VCaP (cell line): Measurements from ENCODE around the gene THADA.

ENCODE experiments used
- H3K27ac ChIP-seq: fragments of 450-650 bp; 2 replicates; pipeline ENCODE4 v1.5.1; 2017
- TF ChIP-seq, protein P1 (sequence below): fragments of 450-650 bp; conservative IDR thresholded peaks from 2 replicates; pipeline ENCODE4 v1.5.1; 2017; ENCODE audit warnings: mild to moderate bottlenecking, moderate library complexity

THADA gene

DNA sequence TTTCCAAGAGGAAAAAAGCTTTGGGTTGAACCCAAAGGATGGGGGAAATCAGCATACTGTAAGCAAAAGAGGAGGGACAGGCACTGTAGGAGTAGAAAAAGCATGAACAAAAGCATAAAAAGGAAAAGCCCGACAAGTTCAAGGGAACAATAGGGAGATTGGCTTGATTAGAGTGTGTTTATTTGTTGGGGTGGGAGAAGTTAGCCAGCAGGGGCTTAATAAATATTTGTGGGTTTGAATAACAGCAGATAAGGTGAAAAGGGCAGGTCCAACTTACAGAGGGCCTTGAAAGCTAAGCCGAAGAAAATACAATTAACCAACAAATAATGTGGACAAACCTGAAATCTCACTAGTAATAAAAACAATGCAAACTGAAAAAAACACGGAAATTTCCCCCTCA lies 126.7 kb downstream of the THADA start:
- TF ChIP-seq, protein P1, sequence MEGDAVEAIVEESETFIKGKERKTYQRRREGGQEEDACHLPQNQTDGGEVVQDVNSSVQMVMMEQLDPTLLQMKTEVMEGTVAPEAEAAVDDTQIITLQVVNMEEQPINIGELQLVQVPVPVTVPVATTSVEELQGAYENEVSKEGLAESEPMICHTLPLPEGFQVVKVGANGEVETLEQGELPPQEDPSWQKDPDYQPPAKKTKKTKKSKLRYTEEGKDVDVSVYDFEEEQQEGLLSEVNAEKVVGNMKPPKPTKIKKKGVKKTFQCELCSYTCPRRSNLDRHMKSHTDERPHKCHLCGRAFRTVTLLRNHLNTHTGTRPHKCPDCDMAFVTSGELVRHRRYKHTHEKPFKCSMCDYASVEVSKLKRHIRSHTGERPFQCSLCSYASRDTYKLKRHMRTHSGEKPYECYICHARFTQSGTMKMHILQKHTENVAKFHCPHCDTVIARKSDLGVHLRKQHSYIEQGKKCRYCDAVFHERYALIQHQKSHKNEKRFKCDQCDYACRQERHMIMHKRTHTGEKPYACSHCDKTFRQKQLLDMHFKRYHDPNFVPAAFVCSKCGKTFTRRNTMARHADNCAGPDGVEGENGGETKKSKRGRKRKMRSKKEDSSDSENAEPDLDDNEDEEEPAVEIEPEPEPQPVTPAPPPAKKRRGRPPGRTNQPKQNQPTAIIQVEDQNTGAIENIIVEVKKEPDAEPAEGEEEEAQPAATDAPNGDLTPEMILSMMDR: no peak
- H3K27ac ChIP-seq: 0 out of 2 replicates have a peak overlapping the region, but pooled peaks have one; percentile 9

- TF ChIP-seq, protein P1: no peak
Measured at GRCh38 chr2:43467891-43468290, 127.9 kb downstream of the THADA start.

DNA sequence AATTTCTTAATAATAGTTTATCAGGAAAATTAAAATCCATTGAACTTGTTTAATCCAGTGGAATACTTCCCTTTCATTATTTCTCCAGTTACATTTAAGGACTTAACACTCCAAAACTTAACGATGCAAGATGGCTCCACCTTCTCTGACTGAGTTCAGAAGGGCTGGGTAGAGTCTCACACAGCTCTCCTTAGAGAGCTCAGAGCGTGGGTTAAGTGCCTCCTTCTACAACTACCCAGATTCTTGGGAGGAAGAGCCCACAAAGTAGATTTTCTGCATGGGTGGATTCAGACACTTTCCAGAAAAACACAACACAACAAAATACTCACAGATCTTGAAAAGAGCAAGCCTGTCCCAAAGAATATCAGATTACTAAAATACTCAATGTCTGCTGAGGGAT lies 130.6 kb downstream of the THADA start:
- H3K27ac ChIP-seq: peak overlapping the region; percentile 81; the same call in 1 of the 2 replicates
- TF ChIP-seq, protein P1: no peak

More at GRCh38 chr2:43467891-43468290, 127.9 kb downstream of the THADA start:
- H3K27ac ChIP-seq: no peak overlapping the region

DNA sequence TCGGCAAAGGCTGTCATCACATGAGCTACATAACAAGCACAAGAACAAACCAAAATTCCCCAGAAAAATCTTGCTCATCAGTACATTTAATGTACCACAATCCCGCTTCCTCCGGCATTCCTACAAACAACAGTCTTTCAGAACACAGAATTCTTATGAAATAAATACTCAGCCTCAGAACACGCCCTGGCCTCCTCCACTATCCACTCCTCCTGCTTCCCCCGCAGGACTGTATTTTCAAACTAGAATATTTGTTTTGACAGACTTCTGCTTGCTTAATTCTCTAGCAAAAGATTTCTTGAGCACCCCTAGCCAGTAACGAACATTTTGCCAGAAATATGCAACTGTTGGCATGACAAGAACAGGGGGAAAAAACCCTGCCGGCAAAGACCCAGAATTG lies 131.2 kb downstream of the THADA start:
- peak overlapping the region; percentile 81 for H3K27ac ChIP-seq
- TF ChIP-seq, protein P1: no peak

DNA sequence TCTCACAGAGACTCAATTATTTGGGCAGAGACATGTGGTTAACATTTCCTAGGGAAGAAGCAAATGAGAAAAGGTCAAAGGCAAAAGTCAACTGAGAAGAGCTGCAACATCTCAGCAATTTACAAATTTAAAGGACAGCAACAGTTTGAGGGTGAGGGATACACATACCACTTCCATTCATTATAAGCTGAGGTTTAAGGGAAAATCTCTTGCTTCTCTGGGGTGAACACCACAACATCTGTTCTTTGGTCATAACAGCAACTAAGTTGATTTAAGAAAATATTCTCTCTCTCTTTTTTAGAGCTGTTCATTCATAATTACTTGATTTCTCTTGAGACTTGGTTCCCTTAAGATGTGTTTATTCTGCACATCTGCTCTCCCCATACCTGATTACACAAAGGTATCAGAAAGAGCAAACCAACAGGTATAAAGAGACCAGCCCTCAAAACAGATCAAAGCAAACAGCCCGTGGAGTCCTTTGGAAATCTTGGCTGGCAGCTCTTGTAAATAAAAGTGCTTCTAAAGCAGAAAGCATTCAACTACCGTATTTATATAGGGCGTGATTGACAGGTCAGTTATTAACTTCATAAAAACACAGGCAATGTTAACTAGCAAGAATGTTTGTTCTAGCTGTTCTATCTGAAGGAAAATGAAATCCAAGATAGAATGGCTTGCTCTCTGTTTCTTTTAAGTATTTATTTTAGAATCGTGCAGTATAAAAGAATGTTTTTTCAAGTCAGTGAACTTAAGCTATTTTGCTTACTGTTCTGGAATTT lies 132.8 kb downstream of the THADA start:
- TF ChIP-seq, protein P1: no peak
- H3K27ac ChIP-seq: peak overlapping the region; percentile 81

DNA sequence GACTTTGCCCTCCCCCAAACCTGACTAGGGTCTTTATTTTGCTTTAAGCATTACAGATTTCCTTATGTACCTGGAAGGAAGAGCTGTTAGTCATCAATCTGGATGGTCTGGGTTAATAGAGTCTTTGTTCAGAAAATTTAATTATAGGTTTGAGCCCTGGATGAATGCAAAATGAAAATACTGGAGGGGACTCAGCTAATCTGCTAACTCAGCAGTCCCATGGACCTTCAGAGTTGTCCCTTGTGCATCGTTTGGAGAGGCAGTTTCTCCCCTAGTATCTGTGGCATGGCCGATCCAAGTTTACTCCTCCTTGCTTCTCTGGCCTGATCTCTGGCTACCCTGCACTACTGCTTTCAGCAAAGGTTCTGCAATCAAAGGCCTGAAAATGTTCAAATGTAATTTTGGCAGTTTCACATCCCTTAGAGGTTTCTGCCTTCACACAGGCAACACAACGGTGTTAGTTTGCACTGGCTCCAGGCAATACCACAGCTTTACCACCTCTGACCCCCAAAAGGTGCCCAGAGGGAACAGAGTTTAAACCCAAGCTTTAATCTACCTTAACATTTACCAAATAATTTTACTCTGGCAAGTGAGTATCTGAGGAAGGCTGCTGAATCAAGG lies 134.3 kb downstream of the THADA start:
- H3K27ac ChIP-seq: peak overlapping the region; percentile 81
- TF ChIP-seq, protein P1: no peak

DNA sequence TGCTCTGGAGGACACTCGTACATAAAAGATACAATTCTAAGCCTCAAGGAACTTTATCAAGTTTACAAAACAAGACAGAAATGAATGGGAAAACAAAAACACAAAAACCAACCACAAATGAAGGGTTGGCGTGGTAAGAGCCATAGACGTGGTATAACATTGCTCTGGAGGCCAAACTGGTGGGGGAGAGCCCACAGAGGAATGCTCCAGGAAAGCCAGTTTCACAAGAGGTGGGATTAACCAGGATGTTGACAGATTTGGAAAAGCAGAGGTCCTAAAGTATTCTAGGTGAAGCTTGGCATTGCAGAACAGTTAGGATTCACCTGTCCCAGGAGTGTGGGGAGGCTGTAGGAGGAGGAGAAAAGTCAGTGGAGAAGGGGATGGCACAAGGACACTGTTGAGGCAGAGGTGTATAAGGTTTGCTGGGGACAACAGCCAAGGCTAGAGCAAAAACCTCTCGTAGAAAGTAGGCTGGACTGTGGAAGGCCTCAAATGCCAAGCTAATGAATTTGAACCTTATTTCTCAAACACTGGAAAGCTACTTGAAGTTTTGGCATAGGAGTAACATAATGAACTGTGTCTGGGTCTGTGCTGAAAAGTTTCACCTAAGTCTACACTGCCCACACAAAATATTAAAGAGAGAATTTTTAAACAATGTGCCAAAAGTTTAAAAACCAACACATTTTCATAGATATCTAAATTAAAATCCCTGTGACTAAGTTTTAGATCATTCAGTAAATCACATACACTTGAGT lies 135.1 kb downstream of the THADA start:
- no peak overlapping the region; the same call in 1 of the 2 replicates for H3K27ac ChIP-seq

More for the DNA sequence above, 135.1 kb downstream of the THADA start:
- TF ChIP-seq, protein P1: no peak
